ENCODE data around the gene TSPAN7.

Gene TSPAN7

DNA sequence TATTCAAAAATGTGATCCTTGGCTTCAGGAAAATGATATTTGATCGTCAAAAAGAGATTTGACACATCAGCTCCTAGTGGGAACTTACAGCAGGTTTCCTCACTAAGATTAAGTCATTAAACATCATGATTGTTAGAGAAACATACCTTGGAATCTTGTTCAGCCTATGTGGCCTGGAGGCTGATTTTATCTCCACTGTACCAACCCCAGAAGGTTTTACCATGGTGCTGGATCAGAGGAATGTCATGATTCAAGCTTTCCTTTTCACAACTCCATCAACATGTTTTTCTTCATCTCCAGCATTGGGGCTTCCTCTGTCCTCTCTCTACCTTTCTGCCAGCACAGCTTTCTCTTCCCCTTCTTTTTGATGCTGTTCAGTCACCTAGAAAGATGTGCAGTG lies 171.5 kb downstream of the TSPAN7 start:
- ATAC-seq, result no peak
- Mint-ChIP-seq H3K9me3 (no peaks in the 10 kb centered on the region), H3K4me3 (no peak overlapping the region), H3K27ac (no peak overlapping the region), H3K36me3 (no peaks in the 10 kb centered on the region), H3K4me1 (no peaks in the 10 kb centered on the region), H3K27me3 (peaks cover 15% of the 10 kb centered on the region)
